Measurements from ENCODE around the gene C9orf40. TPM values are rescaled to one million over a fixed set of nuclear protein-coding genes. Genes with fewer than 3 reads are reported as not detected.

Gene C9orf40
- polyA plus RNA-seq, 2 of the 4 experiments (the other 2 are of a cell fraction), result 8.8 to 14.4 TPM

DNA sequence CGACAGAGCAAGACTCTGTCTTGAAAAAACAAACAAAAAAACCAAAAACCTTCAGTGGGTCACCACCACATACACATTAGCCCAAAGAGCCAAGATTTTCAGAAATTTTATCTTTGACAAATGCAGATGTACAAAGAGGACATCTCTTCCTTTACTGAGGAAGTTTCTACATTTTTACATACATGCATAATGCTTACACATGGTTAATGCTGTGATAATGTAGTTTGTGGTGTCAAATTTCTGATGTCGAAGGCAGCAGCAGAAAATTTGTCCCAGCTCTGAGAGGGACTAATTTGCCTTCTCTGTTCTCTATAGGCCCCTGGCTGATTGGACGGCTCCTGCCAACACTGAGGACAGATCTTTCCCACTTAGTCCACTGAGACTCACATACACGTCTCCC lies 24.6 kb upstream of the C9orf40 start:
- Histone ChIP-seq H3K4me2 (no peak overlapping the region), H3K9me3 (peaks cover 5% of the 10 kb centered on the region; the same call in 2 of the 3 replicates), H3K27ac (no peak overlapping the region), H3K4me1 (no peaks in the 10 kb centered on the region), H3K4me3 (no peak overlapping the region)
- 98% methylated on average over 4 of the region's 4 CpGs for WGBS (ENCODE audit: missing lambda C conversion rate)
- no peak for TF ChIP-seq EP300 (IDR thresholded peaks at IDR 0.05)
- TF ChIP-seq TFCP2L1 (CRISPR knock-in tag; IDR thresholded peaks at IDR 0.05), result no peak
- TF ChIP-seq CHD2 (IDR thresholded peaks at IDR 0.05; ENCODE audit: low read length, partially characterized antibody), result no peak
- TF ChIP-seq CBX8 (IDR thresholded peaks at IDR 0.05), result no peak
- no peak for TF ChIP-seq JUNB (IDR thresholded peaks at IDR 0.05)
- TF ChIP-seq ATOH8 (CRISPR knock-in tag; IDR thresholded peaks at IDR 0.05; ENCODE audit: low read depth), result no peak
- no peak for TF ChIP-seq CEBPB (IDR thresholded peaks at IDR 0.05)
- no peak for TF ChIP-seq NR3C1 (IDR thresholded peaks at IDR 0.05)
- no peak for TF ChIP-seq ZNF302 (CRISPR knock-in tag; IDR thresholded peaks at IDR 0.05)
- TF ChIP-seq RNF2 (IDR thresholded peaks at IDR 0.05; ENCODE audit: borderline replicate concordance, low read depth), result no peak
- TF ChIP-seq RCOR1 (IDR thresholded peaks at IDR 0.05; ENCODE audit: low read depth, low read length), result no peak
- no peak for TF ChIP-seq ZFP36 (IDR thresholded peaks at IDR 0.05; ENCODE audit: borderline replicate concordance, partially characterized antibody)
- TF ChIP-seq FOSL2 (IDR thresholded peaks at IDR 0.05), result no peak
- no peak for TF ChIP-seq FOSL2 (CRISPR knock-in tag; IDR thresholded peaks at IDR 0.05)
- no peak for TF ChIP-seq FOSB (CRISPR knock-in tag; IDR thresholded peaks at IDR 0.05)
- TF ChIP-seq, protein P1, sequence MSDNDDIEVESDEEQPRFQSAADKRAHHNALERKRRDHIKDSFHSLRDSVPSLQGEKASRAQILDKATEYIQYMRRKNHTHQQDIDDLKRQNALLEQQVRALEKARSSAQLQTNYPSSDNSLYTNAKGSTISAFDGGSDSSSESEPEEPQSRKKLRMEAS (IDR thresholded peaks at IDR 0.05), result no peak
- no peak for TF ChIP-seq RARB (CRISPR knock-in tag; IDR thresholded peaks at IDR 0.05)
- no peak for TF ChIP-seq MAFK (IDR thresholded peaks at IDR 0.05; ENCODE audit: partially characterized antibody)
- TF ChIP-seq PHF8 (IDR thresholded peaks at IDR 0.05; ENCODE audit: borderline replicate concordance, low read depth), result no peak
- TF ChIP-seq, protein P2, sequence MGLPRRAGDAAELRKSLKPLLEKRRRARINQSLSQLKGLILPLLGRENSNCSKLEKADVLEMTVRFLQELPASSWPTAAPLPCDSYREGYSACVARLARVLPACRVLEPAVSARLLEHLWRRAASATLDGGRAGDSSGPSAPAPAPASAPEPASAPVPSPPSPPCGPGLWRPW (IDR thresholded peaks at IDR 0.05), result no peak
- TF ChIP-seq FOXS1 (CRISPR knock-in tag; IDR thresholded peaks at IDR 0.05), result no peak
- ChIA-PET POLR2A (no interaction called here), CTCF (interaction anchor here (1.1 to 2.0 kb wide), 2 partner anchors 203 to 207 kb away, joined by 3 to 7 read pairs; no protein-coding TSS in a partner anchor)
- DNase-seq (ENCODE audit: low read depth in 1 of 2, low spot score in 1 of 2) (no peak), ATAC-seq (no peak), FAIRE-seq (no peak)

- no peak for FAIRE-seq
- no peak for ATAC-seq
- Histone ChIP-seq H3K27ac (no peak overlapping the region), H3K9me3 (peaks cover 5% of the 10 kb centered on the region; the same call in 2 of the 3 replicates), H3K4me2 (no peak overlapping the region), H3K4me1 (no peaks in the 10 kb centered on the region), H3K4me3 (no peak overlapping the region)
- no peak for DNase-seq (ENCODE audit: low read depth in 1 of 2, low spot score in 1 of 2)
- WGBS (ENCODE audit: missing lambda C conversion rate), result 92% methylated on average over 5 of the region's 5 CpGs
- POLR2A ChIA-PET, result no interaction called here
- CTCF ChIA-PET, result interaction anchor here (1.1 to 2.0 kb wide), 3 partner anchors 8 to 201 kb away, joined by 3 to 7 read pairs (median 4); no protein-coding TSS in a partner anchor
- TF ChIP-seq, protein P2 (IDR thresholded peaks at IDR 0.05), result no peak
- TF ChIP-seq BHLHE40 (IDR thresholded peaks at IDR 0.05; ENCODE audit: low read depth, low read length) (no peak), CBX8 (IDR thresholded peaks at IDR 0.05) (no peak)
Observed at GRCh38 chr9:74975538-74975937, 22.8 kb upstream of the C9orf40 start.

DNA sequence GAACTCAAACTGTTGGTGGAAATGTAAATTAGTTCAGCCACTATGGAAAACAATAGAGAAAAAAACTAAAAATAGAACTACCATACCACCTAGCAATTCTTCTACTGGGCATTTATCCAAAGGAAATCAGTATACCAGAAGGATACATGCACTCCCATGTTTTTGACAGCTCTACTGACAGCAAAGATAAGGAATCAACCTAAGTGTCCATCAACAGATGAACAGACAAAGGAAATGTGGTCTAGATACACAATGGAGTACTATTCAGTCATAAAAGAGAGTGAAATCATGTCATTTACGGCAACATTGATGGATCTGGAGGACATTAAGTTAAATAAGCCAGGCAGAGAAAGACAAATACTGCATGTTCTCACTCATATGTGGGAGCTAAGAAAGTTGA lies 21.8 kb upstream of the C9orf40 start:
- Histone ChIP-seq H3K9me3 (peaks cover 5% of the 10 kb centered on the region; the same call in 2 of the 3 replicates), H3K4me2 (no peak overlapping the region), H3K4me1 (no peaks in the 10 kb centered on the region), H3K4me3 (no peak overlapping the region), H3K27ac (no peak overlapping the region)
- ATAC-seq, result no peak
- no peak for DNase-seq (ENCODE audit: low read depth in 1 of 2, low spot score in 1 of 2)
- POLR2A ChIA-PET, result no interaction called here
- FAIRE-seq, result no peak
- CTCF ChIA-PET, result interaction anchor here (1.1 to 2.0 kb wide), 2 partner anchors 7 to 27 kb away, joined by 3 to 7 read pairs; no protein-coding TSS in a partner anchor
- 97% methylated on average over 1 of the region's 1 CpG for WGBS (ENCODE audit: missing lambda C conversion rate)
- no peak for TF ChIP-seq CHD2 (IDR thresholded peaks at IDR 0.05; ENCODE audit: low read length, partially characterized antibody)
- no peak for TF ChIP-seq EP300 (IDR thresholded peaks at IDR 0.05)
- TF ChIP-seq RNF2 (IDR thresholded peaks at IDR 0.05; ENCODE audit: borderline replicate concordance, low read depth), result no peak
- no peak for TF ChIP-seq MAZ (IDR thresholded peaks at IDR 0.05; ENCODE audit: borderline replicate concordance, low read depth, low read length)
- no peak for TF ChIP-seq CBX8 (IDR thresholded peaks at IDR 0.05)
- TF ChIP-seq NFE2L2 (conservative IDR thresholded peaks at IDR 0.05; ENCODE audit: low read length), result no peak
- no peak for TF ChIP-seq NR3C1 (IDR thresholded peaks at IDR 0.05)
- TF ChIP-seq MYC (IDR thresholded peaks at IDR 0.05; ENCODE audit: borderline replicate concordance, low read length), result no peak
- TF ChIP-seq FOXS1 (CRISPR knock-in tag; IDR thresholded peaks at IDR 0.05), result no peak
- no peak for TF ChIP-seq SREBF2 (IDR thresholded peaks at IDR 0.05)
